Caki2 (cell line): ENCODE measurements around the gene NR6A1. TPM values are rescaled to one million over a fixed set of nuclear protein-coding genes. Genes with fewer than 3 reads are reported as not detected.
"Not testable (repeated sequence)": the region's sequence is repeated elsewhere in the genome, so short reads cannot be mapped to it uniquely, and the experiment has no call there.

Source experiments
- DNase-seq: peaks from one replicate; pipeline ENCODE4 v3.0.0-alpha.2; 2015; ENCODE audit warnings: low read depth
- in situ Hi-C: cut with HindIII; loops from 2 replicates; pipeline ENCODE4 v1.10.0; 2016; ENCODE audit warnings: low sequenced_read_pairs, low pct_unique_long_range_greater_than_20kb, mixed read lengths
- total RNA-seq: library from RNA; depleted of rRNA; stranded (reverse); fragments of >200 nt; shearing (Covaris generic); gene quantifications from 2 replicates; pipeline ENCODE4 v1.2.3, GENCODE V29; 2014; ENCODE audit warnings: low replicate concordance

The NR6A1 gene
- total RNA-seq, 1 experiment from 2014 or later = 1.3 TPM

DNA sequence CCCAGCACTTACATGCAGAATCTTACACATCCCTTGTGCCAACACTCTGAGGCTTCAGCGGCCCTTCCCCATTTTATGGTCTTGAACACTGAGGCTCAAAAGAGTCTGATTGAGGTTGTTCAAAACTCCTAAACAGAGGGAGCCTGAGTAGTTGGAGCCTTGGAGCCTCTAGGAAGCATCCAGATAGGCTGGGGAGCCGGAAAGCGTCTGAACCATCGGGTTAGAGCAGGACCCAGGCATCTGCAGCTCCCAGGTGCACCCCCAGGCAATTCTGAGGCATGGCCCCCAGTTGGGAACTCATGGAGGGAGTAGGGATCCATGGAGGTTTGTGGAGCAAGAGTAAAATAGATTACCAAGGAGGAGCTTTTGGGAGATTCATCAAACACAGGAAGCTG, 9.6 kb upstream of the NR6A1 start:
- no peak for DNase-seq
- in situ Hi-C loops = no loop called here

GRCh38 chr9:124780060-124780756, 9.1 kb upstream of the NR6A1 start:
- in situ Hi-C loops = no loop called here
- DNase-seq = no peak

GRCh38 chr9:124779368-124780059, 8.4 kb upstream of the NR6A1 start:
- peak; percentile 79 for DNase-seq
- in situ Hi-C loops = no loop called here

GRCh38 chr9:124778575-124779367, 7.7 kb upstream of the NR6A1 start:
- DNase-seq = no peak
- in situ Hi-C loops = no loop called here

DNA sequence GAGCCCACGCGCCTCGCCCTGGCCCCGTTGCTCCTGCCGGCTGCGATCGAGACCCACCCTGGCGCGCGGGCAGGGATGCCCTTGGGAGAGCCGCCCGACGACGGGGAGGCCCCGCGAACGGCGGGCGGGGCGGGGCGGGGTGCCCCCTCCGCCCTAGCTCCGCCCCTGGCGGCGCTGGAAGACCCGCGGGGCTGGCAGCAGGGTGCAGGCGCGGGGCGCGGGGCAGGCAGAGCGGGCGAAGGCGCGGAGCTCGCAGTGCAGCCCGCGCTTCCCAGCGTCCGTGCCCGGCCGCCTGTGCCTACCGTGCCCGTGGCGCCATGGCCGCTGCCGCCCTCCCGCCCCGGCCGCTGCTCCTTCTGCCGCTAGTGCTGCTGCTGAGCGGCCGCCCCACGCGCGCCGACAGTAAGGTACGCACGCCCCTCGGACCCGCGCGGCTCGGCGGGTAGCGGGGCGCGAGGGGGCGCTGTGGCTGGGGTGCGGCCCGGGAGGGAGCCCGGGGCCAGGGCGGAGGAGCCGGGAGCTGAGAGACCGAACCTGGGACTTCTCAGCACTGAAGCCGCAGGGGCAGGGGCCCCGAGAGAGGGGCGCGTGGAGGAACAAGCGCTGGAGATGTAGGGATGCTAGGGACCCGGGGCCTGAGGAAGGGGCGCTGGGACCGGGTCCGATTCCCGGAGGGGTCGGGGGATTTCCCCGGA, 6.0 kb upstream of the NR6A1 start, which contains the start of gene OLFML2A:
Gene OLFML2A, plus strand, starts transcription at position 180 of the 695 bp plus-strand sequence. Its CDS starts 138 bp downstream, at position 318.
- DNase-seq = no peak

GRCh38 chr9:124776618-124776953, 5.5 kb upstream of the NR6A1 start:
- no peak for DNase-seq
- in situ Hi-C loops = no loop called here

More for the DNA sequence above, 6.0 kb upstream of the NR6A1 start, which contains the start of gene OLFML2A:
- in situ Hi-C loops = no loop called here

DNA sequence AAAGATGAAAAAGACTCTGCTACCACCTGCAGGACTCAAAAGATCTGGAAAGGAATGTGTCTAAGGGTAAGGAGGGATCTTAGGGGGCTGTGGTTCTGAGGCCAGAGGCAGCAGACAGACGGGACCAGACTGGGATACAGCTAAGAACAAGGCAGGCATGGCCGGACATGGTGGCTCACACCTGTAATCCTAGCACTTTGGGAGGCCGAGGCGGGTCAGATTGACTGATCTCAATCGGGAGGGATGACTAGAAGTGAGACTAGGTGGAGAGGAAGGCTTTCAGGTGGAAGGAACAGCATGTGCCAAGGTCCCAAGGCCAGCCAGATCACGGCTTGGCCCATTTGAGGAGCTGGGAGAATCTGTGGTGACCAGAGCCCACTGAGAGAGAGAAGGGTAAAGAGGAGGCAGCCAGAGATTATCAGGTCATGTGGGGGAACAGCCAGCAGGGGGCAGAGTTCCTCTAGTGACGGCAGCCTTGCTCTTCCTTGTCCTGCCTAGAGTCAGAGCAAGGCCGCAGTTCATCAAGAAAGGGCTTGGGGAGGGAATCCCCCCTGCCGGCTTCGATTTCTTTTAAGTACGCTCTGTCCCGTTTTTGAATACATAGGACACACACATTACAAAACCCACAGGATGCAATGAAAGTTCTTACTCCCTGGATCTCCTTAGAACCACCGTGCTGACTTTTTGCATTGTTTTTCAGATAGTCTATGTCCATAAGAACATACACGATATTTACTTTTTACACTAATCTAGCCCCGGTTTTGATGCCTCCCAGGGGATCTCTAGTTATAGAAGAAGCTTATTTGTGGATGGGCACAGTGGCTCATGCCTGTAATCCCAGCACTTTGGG, 3.2 kb upstream of the NR6A1 start:
- in situ Hi-C loops = no loop called here
- peak; percentile 72 for DNase-seq

- in situ Hi-C loops = no loop called here
- no peak for DNase-seq
These were observed 2.5 kb upstream of the NR6A1 start for GRCh38 chr9:124773473-124774128.

GRCh38 chr9:124772877-124773276, 1.8 kb upstream of the NR6A1 start:
- DNase-seq, in situ Hi-C loops: not testable (repeated sequence)

- in situ Hi-C loops = no loop called here
- peak; percentile 80 for DNase-seq
These were observed 962 bp upstream of the NR6A1 start for GRCh38 chr9:124771867-124772679.

DNA sequence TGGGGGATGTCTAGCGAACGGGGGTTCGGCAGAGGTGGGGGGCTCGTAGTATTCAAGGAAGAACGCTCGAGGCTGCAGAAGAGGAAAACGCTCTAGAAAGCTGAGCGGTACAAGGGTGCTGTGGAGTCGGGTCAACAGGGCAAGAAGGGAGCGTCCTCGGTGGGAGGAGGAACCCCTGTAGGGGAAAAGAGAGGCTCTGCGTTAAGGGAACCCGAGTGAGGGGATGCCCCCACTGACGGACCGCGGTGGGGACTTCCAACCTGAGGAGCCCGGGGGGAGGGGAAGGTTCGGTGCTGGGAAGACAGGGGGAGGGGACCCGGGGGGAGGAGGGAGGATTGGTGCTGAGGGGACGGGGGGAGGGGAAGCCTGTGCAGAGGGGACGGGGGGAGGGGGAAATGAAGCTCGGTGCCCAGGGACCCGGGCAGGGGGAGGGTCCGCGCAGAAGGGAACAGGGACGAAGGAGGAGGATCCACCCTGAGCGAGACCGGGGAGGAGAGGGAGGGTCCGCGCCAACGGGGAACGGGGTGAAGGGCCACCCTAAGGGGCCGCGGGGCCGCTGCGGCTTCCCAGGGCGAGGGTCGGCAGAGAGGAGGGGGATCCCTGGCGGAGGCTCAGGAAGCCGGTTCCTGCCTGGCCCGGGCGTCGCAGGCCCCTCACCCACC, 621 bp downstream of the NR6A1 start:
- in situ Hi-C loops = no loop called here
- DNase-seq = no peak

DNA sequence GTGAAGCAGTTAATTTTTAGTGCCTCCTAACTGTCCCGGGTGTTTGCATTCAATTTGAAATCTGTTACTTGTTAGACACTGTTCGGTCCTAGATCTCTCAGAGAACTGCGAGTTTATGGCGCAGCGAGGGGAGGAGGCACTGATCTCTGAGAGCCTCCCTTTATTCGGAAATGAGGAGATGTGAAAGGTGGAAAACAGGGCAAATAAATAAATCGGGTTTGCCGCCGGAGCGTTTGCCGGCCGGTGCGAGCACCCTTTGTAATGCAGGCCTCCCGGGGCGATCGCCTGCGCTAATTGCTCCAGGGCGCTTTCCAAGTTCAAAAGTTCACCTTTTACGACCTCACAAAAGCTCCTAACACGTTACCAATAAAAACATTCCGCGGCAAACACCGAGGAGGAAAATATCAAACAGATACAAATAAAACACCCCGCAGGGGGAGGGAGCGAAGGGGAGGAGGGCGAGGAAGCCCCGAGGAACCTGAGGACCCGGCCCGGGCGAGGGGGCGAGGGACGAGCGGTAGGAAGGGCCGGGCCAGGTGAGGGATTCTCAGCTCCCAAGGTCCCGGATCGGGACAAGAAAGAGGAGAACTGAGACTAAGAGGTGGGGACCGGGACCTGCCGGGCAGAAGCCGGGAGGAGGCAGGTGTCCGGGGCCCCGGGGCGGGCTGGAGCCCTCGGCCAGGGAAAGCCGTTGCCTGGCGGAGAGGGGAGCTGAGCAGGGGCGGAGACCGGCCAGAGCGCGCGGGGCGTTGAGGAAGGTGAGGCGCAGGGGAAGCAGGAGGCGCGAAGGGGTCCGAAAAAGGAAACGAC, 1.4 kb downstream of the NR6A1 start:
- DNase-seq = peak; percentile 46
- in situ Hi-C loops = no loop called here

- in situ Hi-C loops = no loop called here
- DNase-seq = no peak
These were observed 2.2 kb downstream of the NR6A1 start for GRCh38 chr9:124768750-124769548.

- DNase-seq = no peak
- in situ Hi-C loops = no loop called here
These were observed 2.8 kb downstream of the NR6A1 start for GRCh38 chr9:124768334-124768733.

GRCh38 chr9:124767821-124768220, 3.3 kb downstream of the NR6A1 start:
- DNase-seq = no peak
- in situ Hi-C loops = no loop called here
